Progenitor cell of endocrine pancreas (in vitro differentiated cells): ENCODE measurements around the gene MAPK7. TPM values are rescaled to one million over a fixed set of nuclear protein-coding genes. Genes with fewer than 3 reads are reported as not detected.

Experiments
- DNase-seq: peaks from one replicate; pipeline ENCODE4 v3.0.0; 2021; ENCODE audit warnings: low spot score; ENCODE audit not compliant: unreplicated experiment
- H3K27ac Mint-ChIP-seq: 2 replicates; pipeline ENCODE4 v1.8.0; 2021; ENCODE audit warnings: mild to moderate bottlenecking, moderate library complexity, mixed read lengths
- H3K27me3 Mint-ChIP-seq: 2 replicates; pipeline ENCODE4 v1.8.0; 2021; ENCODE audit warnings: mixed read lengths
- H3K36me3 Mint-ChIP-seq: 2 replicates; pipeline ENCODE4 v1.8.0; 2022; ENCODE audit warnings: mixed read lengths; ENCODE audit not compliant: insufficient read depth
- H3K4me1 Mint-ChIP-seq: 2 replicates; pipeline ENCODE4 v1.8.0; 2021; ENCODE audit warnings: low read depth, mixed read lengths
- H3K4me3 Mint-ChIP-seq: 2 replicates; pipeline ENCODE4 v1.8.0; 2021; ENCODE audit warnings: low read depth, mild to moderate bottlenecking, moderate library complexity, mixed read lengths
- H3K9me3 Mint-ChIP-seq: 2 replicates; pipeline ENCODE4 v1.8.0; 2021; ENCODE audit warnings: low read depth, mixed read lengths
- CTCF ChIP-seq: fragments of 200-600 bp; sonication (generic); IDR thresholded peaks from one replicate; pipeline ENCODE4 v1.5.0; 2021; ENCODE audit warnings: antibody characterized with exemption, mild to moderate bottlenecking; ENCODE audit not compliant: unreplicated experiment
- total RNA-seq: library from RNA; stranded (reverse); gene quantifications from 2 replicates; pipeline ENCODE4 v1.2.1, GENCODE V29; 2021

MAPK7 gene
- total RNA-seq, 1 donor from 2014 or later = 41.8 TPM

- no peak overlapping the region for H3K27ac Mint-ChIP-seq
- TF ChIP-seq CTCF = no peak
- DNase-seq = no peak
- no peaks in the 10 kb centered on the region for H3K27me3 Mint-ChIP-seq
- H3K36me3 Mint-ChIP-seq = no peaks in the 10 kb centered on the region
- H3K9me3 Mint-ChIP-seq = no peaks in the 10 kb centered on the region
- no peaks in the 10 kb centered on the region for H3K4me1 Mint-ChIP-seq
- no peak overlapping the region for H3K4me3 Mint-ChIP-seq
Measured at GRCh38 chr17:19418251-19418992, 40.1 kb downstream of the MAPK7 start.

GRCh38 chr17:19421219-19421618 lies 42.9 kb downstream of the MAPK7 start:
- TF ChIP-seq CTCF = no peak
- no peaks in the 10 kb centered on the region for H3K27me3 Mint-ChIP-seq
- H3K36me3 Mint-ChIP-seq = no peaks in the 10 kb centered on the region
- no peak overlapping the region for H3K27ac Mint-ChIP-seq
- peaks cover 8% of the 10 kb centered on the region for H3K4me1 Mint-ChIP-seq
- no peaks in the 10 kb centered on the region for H3K9me3 Mint-ChIP-seq
- DNase-seq = no peak
- no peak overlapping the region for H3K4me3 Mint-ChIP-seq

GRCh38 chr17:19421926-19422325 lies 43.6 kb downstream of the MAPK7 start:
- peaks cover 10% of the 10 kb centered on the region for H3K4me1 Mint-ChIP-seq
- H3K27ac Mint-ChIP-seq = no peak overlapping the region
- H3K27me3 Mint-ChIP-seq = no peaks in the 10 kb centered on the region
- H3K9me3 Mint-ChIP-seq = no peaks in the 10 kb centered on the region
- no peaks in the 10 kb centered on the region for H3K36me3 Mint-ChIP-seq
- no peak for DNase-seq
- no peak for TF ChIP-seq CTCF
- H3K4me3 Mint-ChIP-seq = no peak overlapping the region

GRCh38 chr17:19424934-19425868 lies 46.9 kb downstream of the MAPK7 start:
- DNase-seq = no peak
- Mint-ChIP-seq H3K27ac (no peak overlapping the region), H3K27me3 (no peaks in the 10 kb centered on the region), H3K4me3 (no peak overlapping the region), H3K9me3 (no peaks in the 10 kb centered on the region), H3K36me3 (no peaks in the 10 kb centered on the region), H3K4me1 (peaks cover 19% of the 10 kb centered on the region)
- no peak for TF ChIP-seq CTCF

GRCh38 chr17:19426631-19427030 lies 48.3 kb downstream of the MAPK7 start:
- no peak overlapping the region for H3K27ac Mint-ChIP-seq

More at GRCh38 chr17:19426631-19427030, 48.3 kb downstream of the MAPK7 start:
- DNase-seq = no peak
- H3K4me3 Mint-ChIP-seq = no peak overlapping the region
- no peak for TF ChIP-seq CTCF
- no peaks in the 10 kb centered on the region for H3K9me3 Mint-ChIP-seq
- no peaks in the 10 kb centered on the region for H3K36me3 Mint-ChIP-seq
- peaks cover 25% of the 10 kb centered on the region for H3K4me1 Mint-ChIP-seq
- no peaks in the 10 kb centered on the region for H3K27me3 Mint-ChIP-seq
